Karpas-422 (cell line): ENCODE results near the gene KSR1. TPM values are rescaled to one million over a fixed set of nuclear protein-coding genes. Genes with fewer than 3 reads are reported as not detected.

Source experiments
- DNase-seq: peaks from one replicate; pipeline ENCODE4 v3.0.0-alpha.2; 2015
- H2AFZ ChIP-seq: fragments of 200-600 bp; sonication (generic); 2 replicates; pipeline ENCODE4 v1.6.1; 2014; ENCODE audit warnings: antibody characterized with exemption, low read length, mixed read lengths
- H3K27ac ChIP-seq: fragments of 200-600 bp; sonication (generic); 2 replicates; pipeline ENCODE4 v1.5.1; 2014; ENCODE audit warnings: mild to moderate bottlenecking, low read length, moderate library complexity
- H3K27me3 ChIP-seq: fragments of 200-600 bp; sonication (generic); 2 replicates; pipeline ENCODE4 v1.6.1; 2014; ENCODE audit warnings: low read length, mixed read lengths
- H3K36me3 ChIP-seq: fragments of 200-600 bp; sonication (generic); 2 replicates; pipeline ENCODE4 v1.6.1; 2014; ENCODE audit warnings: low read length, mixed read lengths; ENCODE audit not compliant: insufficient read depth
- H3K4me1 ChIP-seq: fragments of 200-600 bp; sonication (generic); 2 replicates; pipeline ENCODE4 v1.6.1; 2014; ENCODE audit warnings: mild to moderate bottlenecking, low read length, mixed read lengths
- H3K4me2 ChIP-seq: fragments of 200-600 bp; sonication (generic); 2 replicates; pipeline ENCODE4 v1.6.1; 2014; ENCODE audit warnings: low read length, low read depth, mild to moderate bottlenecking; ENCODE audit not compliant: poor library complexity, severe bottlenecking
- H3K4me3 ChIP-seq: fragments of 200-600 bp; sonication (generic); 2 replicates; pipeline ENCODE4 v1.5.1; 2014; ENCODE audit warnings: mild to moderate bottlenecking, antibody characterized with exemption, low read length, mixed read lengths
- H3K79me2 ChIP-seq: fragments of 200-600 bp; sonication (generic); 2 replicates; pipeline ENCODE4 v1.6.1; 2014; ENCODE audit warnings: mild to moderate bottlenecking, low read length, mixed read lengths
- H3K9ac ChIP-seq: fragments of 200-600 bp; sonication (generic); 2 replicates; pipeline ENCODE4 v1.6.0; 2014; ENCODE audit warnings: low read length
- H3K9me2 ChIP-seq: fragments of 200-600 bp; sonication (generic), shearing (Covaris generic); replicated peaks from 2 replicates; pipeline ENCODE4 v1.6.0; 2014; ENCODE audit warnings: mild to moderate bottlenecking, low read length, moderate library complexity; ENCODE audit not compliant: insufficient read depth
- H3K9me3 ChIP-seq: fragments of 300-700, 200-600 bp; sonication (generic); 2 replicates; pipeline ENCODE4 v1.6.1; 2014; ENCODE audit warnings: low read length, mixed read lengths
- H4K20me1 ChIP-seq: fragments of 200-600 bp; sonication (generic); 2 replicates; pipeline ENCODE4 v1.6.1; 2014; ENCODE audit warnings: mild to moderate bottlenecking, antibody characterized with exemption, low read length, low read depth; ENCODE audit not compliant: insufficient read depth
- total RNA-seq: library from RNA; depleted of rRNA; stranded (reverse); fragments of >200 nt; shearing (Covaris generic); gene quantifications from 2 replicates; pipeline ENCODE4 v1.2.3, GENCODE V29; 2014; ENCODE audit warnings: low replicate concordance

Gene KSR1
- total RNA-seq, 1 experiment from 2014 or later = 0.52 TPM

DNA sequence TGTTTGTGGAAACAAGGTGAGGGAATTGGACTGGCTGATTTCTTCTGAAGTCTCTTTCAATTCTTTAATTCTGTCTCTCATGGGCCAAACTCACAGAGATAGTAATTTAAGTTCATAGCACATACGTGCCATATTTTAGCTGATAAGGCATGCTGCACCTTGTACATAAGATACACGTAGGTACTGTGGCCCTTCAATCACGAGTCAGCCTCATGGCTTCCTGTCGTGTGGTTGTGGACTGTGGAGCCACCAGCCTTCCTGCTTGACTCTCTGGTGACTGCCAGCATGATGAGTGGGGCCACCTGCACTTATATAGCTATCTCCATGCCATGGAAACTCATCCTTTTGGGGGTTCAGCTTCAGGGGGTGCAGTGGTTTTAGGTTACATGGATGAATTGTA lies 25.1 kb downstream of the KSR1 start:
- Histone ChIP-seq H4K20me1 (no peaks in the 10 kb centered on the region), H3K9ac (no peak overlapping the region), H3K4me2 (no peak overlapping the region), H3K9me2 (no peaks in the 10 kb centered on the region), H3K27ac (no peak overlapping the region), H3K36me3 (no peaks in the 10 kb centered on the region), H3K4me3 (no peak overlapping the region), H2AFZ (no peak overlapping the region), H3K27me3 (no peaks in the 10 kb centered on the region), H3K79me2 (no peaks in the 10 kb centered on the region), H3K4me1 (no peaks in the 10 kb centered on the region), H3K9me3 (no peaks in the 10 kb centered on the region)
- no peak for DNase-seq

GRCh38 chr17:27485125-27485524 lies 28.9 kb downstream of the KSR1 start:
- Histone ChIP-seq H3K27me3 (no peaks in the 10 kb centered on the region), H4K20me1 (no peaks in the 10 kb centered on the region), H3K4me2 (no peak overlapping the region), H3K36me3 (no peaks in the 10 kb centered on the region), H3K9ac (no peak overlapping the region), H3K4me1 (no peaks in the 10 kb centered on the region), H3K27ac (no peak overlapping the region), H3K9me2 (no peaks in the 10 kb centered on the region), H2AFZ (no peak overlapping the region), H3K79me2 (no peaks in the 10 kb centered on the region), H3K4me3 (no peak overlapping the region), H3K9me3 (no peaks in the 10 kb centered on the region)
- no peak for DNase-seq

- Histone ChIP-seq H4K20me1 (no peaks in the 10 kb centered on the region), H3K9me2 (no peaks in the 10 kb centered on the region), H3K4me2 (no peak overlapping the region), H3K27me3 (no peaks in the 10 kb centered on the region), H3K4me1 (no peaks in the 10 kb centered on the region), H3K36me3 (no peaks in the 10 kb centered on the region), H3K9me3 (no peaks in the 10 kb centered on the region), H3K9ac (no peak overlapping the region), H2AFZ (no peak overlapping the region), H3K27ac (no peak overlapping the region), H3K79me2 (no peaks in the 10 kb centered on the region), H3K4me3 (no peak overlapping the region)
- DNase-seq = no peak
Observed at GRCh38 chr17:27485716-27486495, 29.7 kb downstream of the KSR1 start.

GRCh38 chr17:27486741-27487140 lies 30.5 kb downstream of the KSR1 start:
- Histone ChIP-seq H3K4me2 (no peak overlapping the region), H4K20me1 (no peaks in the 10 kb centered on the region), H2AFZ (no peak overlapping the region), H3K27ac (no peak overlapping the region), H3K4me3 (no peak overlapping the region), H3K36me3 (no peaks in the 10 kb centered on the region), H3K79me2 (no peaks in the 10 kb centered on the region), H3K9ac (no peak overlapping the region), H3K9me2 (no peaks in the 10 kb centered on the region), H3K9me3 (no peaks in the 10 kb centered on the region), H3K4me1 (no peaks in the 10 kb centered on the region), H3K27me3 (no peaks in the 10 kb centered on the region)
- no peak for DNase-seq

DNA sequence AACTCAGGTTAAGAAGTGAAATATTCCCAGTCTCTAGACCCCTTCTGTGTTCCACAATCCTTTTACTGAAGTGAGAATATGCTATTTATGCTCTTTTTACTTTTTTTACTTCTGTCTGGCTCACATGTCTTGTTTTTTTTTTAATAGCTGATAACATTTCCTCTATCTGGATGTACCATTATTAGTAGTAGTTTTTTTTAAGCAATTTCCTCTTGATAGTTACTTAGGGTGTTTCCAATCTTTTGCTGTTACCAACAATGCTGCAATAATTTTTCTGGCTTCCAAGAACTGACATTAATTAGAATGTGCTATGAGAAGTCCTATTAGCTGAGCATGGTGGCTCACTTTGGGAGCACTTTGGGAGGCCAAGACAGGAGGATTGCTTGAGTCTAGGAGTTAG lies 32.0 kb downstream of the KSR1 start:
- no peaks in the 10 kb centered on the region for H3K9me2 ChIP-seq
- no peak overlapping the region for H3K4me2 ChIP-seq
- no peak overlapping the region for H3K9ac ChIP-seq
- H3K27ac ChIP-seq = no peak overlapping the region
- H3K79me2 ChIP-seq = no peaks in the 10 kb centered on the region
- no peaks in the 10 kb centered on the region for H3K36me3 ChIP-seq
- no peaks in the 10 kb centered on the region for H4K20me1 ChIP-seq
- H3K27me3 ChIP-seq = no peaks in the 10 kb centered on the region
- no peak overlapping the region for H2AFZ ChIP-seq
- H3K4me1 ChIP-seq = no peaks in the 10 kb centered on the region
- no peak overlapping the region for H3K4me3 ChIP-seq
- no peaks in the 10 kb centered on the region for H3K9me3 ChIP-seq
- DNase-seq = no peak

DNA sequence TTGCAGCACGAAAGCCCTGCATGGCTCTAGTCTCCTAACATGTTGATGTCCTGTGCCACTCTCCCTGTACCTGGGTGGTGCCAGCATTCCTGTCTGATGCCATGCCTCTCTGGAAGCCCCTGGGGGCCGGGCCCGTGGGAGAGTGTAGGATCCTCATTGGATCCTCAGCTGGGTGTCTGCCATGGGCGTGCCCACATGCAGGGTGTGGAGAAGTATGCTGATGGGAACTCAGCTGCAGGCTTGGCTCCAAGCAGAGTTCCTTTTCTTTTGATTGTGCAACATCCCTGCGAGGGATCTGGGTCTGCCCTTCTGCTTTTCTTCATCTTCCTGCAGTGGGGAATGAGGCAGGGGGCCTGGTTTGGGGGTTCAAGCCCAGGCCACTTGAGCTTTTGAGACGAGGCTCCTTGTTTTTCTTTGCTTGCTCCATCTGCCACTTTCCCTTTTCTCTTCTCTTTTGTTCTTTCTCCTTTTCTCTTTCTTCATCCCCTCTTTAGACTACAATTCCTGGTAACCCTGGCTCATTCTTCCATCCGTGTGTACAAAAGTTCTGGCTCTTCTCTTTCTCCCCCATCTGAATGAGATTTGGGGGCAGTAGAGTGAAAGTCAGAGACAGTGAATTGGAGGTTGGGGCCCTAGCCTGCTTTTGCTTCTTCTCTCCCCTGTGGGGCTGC lies 32.9 kb downstream of the KSR1 start:
- Histone ChIP-seq H3K4me2 (no peak overlapping the region), H3K4me1 (no peaks in the 10 kb centered on the region), H4K20me1 (no peaks in the 10 kb centered on the region), H3K9ac (no peak overlapping the region), H3K9me2 (no peaks in the 10 kb centered on the region), H3K79me2 (no peaks in the 10 kb centered on the region), H3K9me3 (no peaks in the 10 kb centered on the region), H3K27me3 (no peaks in the 10 kb centered on the region), H3K27ac (no peak overlapping the region), H3K4me3 (no peak overlapping the region), H2AFZ (no peak overlapping the region), H3K36me3 (no peaks in the 10 kb centered on the region)
- no peak for DNase-seq

GRCh38 chr17:27490391-27490790 lies 34.1 kb downstream of the KSR1 start:
- Histone ChIP-seq H3K9me3 (no peaks in the 10 kb centered on the region), H3K27me3 (no peaks in the 10 kb centered on the region), H3K27ac (no peak overlapping the region), H3K36me3 (no peaks in the 10 kb centered on the region), H3K4me2 (no peak overlapping the region), H3K4me1 (no peaks in the 10 kb centered on the region), H3K9ac (no peak overlapping the region), H3K4me3 (no peak overlapping the region), H3K9me2 (no peaks in the 10 kb centered on the region), H4K20me1 (no peaks in the 10 kb centered on the region), H3K79me2 (no peaks in the 10 kb centered on the region), H2AFZ (no peak overlapping the region)
- DNase-seq = no peak

GRCh38 chr17:27491713-27492190 lies 35.5 kb downstream of the KSR1 start:
- Histone ChIP-seq H4K20me1 (no peaks in the 10 kb centered on the region), H3K9me2 (no peaks in the 10 kb centered on the region), H3K27ac (no peak overlapping the region), H3K36me3 (no peaks in the 10 kb centered on the region), H3K4me2 (no peak overlapping the region), H3K27me3 (no peaks in the 10 kb centered on the region), H3K9me3 (no peaks in the 10 kb centered on the region), H3K4me3 (no peak overlapping the region), H3K4me1 (peaks cover 7% of the 10 kb centered on the region), H3K9ac (no peak overlapping the region), H2AFZ (no peak overlapping the region), H3K79me2 (no peaks in the 10 kb centered on the region)
- DNase-seq = no peak
